ENCODE measurements around the gene SDK2.

Gene SDK2

DNA sequence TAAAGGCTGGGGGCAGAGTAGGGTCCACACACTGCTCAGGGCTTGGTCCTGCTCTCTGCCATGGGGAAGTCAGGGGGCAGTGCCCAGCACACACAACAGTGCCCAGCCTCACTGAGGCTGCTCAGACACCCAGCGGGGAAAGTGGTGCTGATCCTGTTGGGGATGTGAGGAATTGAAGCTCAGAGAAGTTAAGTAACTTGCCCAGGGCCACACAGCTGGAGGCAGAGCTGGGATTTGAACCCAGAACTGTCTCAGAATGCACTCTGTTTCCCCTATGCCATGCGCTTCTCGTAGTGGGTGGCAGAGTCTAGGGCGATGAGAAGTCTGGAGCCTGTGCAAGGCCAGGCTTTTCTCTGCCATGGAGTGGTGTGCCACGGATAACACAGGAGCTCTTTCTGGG lies 59.3 kb downstream of the SDK2 start:
- DNase-seq, result no peak

DNA sequence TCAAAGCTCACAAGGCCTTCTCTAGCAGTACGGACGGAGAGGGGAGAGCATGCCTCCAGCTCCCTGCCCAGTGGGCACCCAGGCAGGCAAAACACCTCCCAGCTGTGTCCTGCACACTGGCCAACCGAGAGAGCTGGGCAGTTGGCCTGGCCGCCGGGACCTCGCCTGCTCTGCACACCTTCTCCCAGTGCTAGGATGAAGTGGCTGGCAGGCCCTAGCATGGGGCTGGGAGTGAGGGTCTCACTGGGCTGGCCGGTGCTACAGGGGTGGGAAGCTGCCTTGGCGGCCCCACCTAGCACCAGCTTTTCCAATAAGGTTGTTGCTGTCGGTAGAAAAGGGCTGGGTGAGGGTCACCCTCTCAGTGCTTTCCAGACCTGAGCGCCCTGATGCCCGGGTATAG lies 60.2 kb downstream of the SDK2 start:
- no peak for DNase-seq

DNA sequence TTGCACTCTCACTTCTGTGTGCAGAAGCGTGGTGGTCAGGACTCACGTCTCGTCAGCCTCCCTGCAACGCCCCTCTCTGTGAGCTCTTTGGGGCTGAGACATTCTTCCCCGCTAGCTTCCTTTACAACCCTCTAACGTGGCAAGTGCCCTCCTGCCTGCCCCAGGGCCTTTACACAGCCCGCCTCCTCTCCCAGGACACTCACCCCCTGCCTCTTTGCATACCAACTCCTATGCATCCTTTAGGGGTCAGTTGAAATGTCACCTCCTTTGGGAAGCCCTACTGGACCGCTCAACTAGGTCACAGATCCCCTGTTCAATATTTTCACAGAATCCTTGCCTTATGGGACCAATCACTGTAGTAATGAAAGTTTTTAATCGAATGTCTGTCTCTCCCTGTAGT lies 61.4 kb downstream of the SDK2 start:
- DNase-seq, result no peak

DNA sequence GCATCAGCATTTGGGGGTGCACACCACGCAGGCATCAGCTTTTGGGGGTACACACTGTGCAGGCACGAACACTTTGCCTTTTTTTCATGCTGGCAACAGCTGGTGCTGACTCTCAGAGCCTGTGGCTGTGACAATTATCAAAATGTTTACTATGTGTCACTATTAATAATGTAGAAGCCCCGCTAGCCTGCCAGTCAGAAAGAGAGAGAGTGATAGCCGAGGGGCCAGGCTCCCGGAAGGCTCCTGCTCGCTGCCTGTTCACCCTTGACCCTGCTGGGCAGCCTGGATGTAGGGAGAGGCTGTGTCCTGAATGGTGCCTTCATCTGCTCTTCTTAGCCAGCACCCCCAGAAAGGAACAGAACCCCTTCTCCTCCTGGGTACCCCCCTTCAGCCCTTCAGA lies 61.9 kb downstream of the SDK2 start:
- DNase-seq, result no peak

DNA sequence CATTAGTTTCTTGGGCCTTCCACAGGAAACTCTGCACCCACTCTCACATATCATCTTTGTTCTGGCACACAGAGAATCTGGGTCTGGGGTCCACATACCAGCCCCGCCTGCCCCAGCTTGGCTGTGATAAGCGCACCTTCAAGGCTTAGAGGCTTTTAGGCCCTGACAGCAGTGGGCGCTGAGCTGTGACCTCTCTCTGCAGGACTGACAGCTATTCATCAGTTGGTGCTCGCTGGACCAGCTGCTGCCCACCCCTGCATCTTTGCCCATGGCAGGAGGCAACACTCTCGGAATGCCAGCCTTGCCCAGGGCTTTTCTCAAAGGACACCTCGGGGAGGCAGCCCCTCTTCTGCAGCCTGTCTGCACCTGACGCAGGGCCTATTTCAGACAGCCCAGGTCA lies 62.9 kb downstream of the SDK2 start:
- DNase-seq, result no peak

DNA sequence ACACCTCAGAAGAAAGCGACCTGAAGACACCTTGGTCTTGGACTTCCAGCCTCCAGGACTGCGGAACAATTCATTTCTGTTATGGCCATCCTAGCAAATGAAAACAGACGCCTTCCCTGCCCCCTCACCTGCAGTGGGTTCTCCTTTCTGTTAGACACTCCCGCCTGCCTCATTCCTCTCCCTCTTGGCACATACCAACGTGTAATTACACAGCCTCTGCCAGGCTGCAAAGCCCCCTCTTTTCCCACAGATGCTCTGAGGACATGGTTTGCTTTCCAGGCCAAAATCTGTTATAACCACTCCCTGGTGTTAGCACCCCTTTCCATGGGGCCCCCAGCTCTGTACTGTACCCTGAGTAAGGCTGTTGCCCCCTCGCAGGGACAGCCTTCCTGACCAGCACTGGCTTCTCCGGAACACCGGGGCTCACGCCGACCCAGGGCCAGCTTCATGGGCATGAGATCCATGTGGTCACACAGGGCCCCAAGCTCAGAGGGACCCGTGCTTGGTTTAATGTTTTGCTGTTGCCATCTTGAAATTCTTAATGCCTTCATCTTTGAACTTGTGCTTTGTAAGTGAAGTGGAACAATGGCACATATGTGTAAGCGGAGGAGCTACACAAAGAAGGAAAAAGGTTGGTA lies 64.1 kb downstream of the SDK2 start:
- no peak for DNase-seq

DNA sequence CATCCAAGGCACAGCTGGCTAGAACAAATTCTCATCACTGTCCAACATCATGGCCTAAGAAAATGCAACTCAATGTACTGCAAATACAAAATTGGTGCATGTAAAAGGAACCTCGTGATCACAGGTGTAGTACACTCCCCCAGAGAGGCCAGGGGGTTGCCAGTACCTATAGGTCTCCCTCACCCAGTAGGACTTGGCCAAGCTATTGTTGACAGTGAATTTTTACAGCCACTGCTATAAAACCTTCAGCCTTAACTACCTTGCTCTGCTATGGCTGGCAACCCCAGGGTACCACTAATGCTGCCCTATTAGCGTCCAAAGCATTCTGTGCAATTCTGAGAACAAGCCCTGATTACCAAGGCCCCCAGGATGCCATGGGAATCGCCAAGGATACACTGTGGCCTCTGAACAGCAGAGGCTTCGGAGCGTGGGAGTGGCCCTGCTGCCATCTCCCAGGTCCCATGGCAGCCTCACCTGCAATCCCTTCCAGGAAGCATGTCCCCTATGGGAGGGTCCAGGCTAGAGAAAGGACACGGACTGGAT lies 67.6 kb downstream of the SDK2 start:
- DNase-seq, result no peak

DNA sequence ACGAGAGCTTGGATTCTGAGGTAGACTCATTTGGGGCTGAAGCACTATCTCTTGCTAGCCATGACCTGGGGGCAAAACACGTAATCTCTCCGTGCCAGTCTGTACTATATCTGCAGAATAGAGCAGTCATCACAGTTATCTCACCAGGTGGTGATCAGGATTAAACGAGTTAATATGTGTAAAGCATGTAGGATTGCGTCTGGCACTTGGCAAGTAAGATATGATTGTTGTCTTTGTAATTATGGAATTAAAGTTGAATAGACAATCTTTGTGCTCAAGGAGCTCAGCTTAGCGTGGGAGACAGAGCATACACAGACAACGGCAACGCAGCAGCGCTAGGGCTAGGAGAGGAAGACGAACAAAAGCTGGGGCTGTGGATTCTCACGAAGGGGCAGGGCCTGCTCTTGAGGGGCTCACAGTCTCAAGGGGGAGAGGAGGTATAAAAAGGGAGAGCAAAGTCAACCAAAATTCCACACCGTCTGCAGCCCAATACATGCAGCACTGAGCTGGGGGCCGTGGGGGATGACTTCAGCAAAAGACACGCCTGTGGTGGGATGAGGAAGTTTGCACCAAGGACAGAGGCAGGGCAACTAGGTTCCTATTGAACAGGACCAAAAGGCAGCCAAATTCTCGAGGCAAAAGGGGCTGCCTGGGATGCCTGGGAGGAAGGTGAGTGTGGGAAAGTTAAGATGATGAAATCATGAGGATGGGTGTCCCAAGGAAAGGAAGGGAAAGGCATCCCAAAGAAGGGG lies 68.6 kb downstream of the SDK2 start:
- no peak for DNase-seq

DNA sequence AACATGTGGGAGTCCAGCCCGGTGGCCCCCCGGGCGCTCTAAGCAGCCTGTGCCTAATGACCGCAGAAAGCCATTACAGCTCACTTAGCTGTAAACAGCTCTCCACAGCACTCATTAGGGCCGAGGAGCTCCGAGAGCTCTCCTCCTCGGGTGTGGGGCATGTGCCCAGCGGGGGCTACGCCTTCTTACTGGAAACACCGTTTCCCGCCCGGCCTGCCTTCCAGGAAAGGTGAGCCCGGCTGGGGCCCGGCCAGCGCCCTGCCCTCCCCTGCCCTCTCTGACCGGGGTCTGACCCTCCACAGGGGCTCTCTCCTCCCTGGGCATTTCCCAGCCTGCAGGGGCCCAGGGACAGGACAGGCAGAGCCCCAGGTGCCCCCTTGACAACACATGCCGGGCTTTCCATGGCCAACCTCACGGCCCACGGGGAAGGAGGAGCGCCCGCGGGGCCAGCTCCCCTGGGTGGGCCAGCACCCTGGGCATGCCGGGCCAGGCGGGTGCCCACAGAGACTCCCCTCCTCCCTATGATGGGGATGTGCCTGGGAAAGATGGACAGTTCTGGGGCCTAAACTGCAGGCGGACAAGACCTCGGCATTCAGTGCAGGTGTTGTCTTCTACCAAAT lies 72.6 kb downstream of the SDK2 start:
- no peak for DNase-seq

DNA sequence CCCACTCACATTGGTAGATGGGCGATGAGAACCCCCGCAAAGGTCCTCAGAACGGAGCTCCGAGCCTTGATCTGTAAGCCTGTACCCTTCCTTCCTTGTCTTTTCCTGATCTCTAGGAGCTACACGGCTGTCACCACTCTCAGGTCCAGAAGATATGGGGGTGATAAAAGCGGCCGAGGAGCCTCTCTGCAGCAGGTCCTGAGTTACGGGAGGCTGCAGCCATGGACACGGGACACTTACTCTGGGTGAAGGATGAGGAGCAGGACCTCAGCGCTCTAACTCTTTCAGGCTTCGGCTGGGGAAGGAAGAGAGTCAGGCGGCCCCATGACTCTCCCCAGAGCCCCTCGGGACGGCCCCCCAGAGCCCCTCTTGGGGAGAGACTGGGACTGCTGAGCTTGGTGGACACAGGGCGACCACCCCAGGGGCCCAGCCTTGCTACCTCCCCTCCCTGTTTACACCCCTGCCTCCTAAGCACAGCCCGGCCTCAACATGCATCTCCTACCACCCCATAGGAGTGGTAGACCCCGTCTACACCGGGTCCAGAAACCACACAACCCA lies 74.4 kb downstream of the SDK2 start:
- no peak for DNase-seq

DNA sequence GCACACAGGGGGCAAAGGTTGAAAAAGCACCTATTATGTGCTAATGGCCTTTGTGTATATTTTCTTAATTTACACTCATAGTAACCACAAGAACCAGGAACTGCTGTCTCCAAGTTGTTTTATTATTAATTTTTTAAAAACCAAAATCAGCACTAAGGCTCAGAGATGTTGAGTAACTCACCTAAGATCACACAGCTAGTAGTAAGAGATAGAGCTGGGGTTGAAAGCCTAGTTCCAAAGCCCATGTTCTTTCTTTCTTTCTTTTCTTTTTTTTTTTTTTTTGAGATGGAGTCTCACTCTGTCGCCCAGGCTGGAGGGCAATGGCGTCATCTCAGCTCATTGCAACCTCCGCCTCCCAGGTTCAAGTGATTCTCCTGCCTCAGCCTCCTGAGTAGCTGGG lies 75.3 kb downstream of the SDK2 start:
- no peak for DNase-seq

DNA sequence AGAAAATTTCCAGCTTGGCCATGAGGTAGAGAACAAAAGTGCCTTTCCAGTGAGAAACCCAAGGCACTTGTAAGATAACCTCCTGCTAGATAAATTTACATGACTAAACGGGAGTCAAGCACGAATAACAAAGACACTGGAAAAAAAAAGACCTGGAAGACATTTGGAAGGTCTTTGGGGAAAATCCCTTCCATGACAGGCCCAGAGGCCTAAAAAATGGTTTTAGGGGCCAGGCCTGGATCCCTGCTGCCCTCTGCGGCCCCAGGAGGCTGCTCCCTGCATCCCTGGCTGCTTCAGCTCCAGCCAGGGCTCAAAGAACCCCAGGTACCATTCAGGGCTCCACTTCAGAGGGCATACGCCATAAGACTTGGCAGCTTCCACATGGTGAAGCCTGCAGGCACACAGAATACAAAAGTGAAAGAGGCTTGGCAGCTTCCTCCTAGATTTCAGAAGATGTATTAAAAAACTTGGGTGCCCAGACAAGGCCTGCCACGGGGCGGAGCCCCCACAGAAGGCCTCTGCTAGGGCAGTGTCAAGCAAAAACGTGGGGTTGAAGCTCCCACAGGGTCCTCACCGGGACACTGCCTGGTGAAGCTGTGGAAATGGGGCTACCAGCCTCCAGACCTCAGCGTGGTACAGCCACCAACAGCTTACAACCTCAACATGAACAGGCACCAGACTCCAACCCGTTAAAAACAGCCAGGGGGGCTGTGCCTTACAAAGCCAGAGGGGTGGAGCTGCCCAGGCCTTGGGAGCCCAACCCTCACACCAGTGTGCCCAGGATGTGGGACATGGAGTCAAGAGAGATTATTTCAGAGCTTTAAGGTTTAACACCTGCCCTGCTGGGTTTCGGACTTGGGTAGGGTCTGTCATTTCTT lies 77.1 kb downstream of the SDK2 start:
- DNase-seq, result no peak

DNA sequence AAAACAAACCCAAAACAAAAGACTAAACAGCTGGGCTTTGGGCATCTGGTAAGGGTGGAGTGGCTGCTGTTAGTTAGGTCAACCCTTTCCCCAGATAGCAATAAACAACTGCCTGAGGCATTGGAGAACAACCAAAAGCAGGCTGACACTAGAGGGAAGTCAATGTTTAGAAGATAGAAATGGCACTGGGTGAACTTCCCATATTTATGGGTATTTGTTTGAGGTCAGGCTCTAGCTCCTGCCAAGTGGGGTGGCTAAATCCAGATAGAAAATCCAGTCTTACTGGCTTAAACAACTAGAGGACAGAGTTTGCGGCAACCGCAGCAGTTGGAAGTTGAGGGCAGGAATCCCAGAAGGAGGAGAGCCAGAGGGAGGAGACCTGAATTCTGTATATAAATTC lies 79.4 kb downstream of the SDK2 start:
- DNase-seq, result no peak

DNA sequence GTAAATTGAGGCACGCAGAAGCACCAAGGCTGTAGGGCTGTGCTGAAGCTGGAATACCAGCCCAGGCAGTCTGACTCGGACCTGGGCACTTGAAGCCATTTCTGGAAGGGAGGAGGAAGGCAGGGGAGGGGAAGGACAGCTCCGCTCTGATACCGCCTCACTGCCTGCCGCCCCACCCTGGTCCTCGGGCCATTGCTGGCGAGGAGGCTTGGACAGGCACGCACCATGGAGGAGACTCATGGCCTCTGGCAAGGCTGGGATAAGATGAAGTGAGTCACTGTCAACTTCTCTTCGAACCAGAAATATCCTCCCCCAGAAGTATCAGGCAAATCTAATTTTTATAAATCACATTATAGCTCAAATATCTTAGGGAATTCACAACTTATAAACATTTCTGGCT lies 81.3 kb downstream of the SDK2 start:
- DNase-seq, result no peak

DNA sequence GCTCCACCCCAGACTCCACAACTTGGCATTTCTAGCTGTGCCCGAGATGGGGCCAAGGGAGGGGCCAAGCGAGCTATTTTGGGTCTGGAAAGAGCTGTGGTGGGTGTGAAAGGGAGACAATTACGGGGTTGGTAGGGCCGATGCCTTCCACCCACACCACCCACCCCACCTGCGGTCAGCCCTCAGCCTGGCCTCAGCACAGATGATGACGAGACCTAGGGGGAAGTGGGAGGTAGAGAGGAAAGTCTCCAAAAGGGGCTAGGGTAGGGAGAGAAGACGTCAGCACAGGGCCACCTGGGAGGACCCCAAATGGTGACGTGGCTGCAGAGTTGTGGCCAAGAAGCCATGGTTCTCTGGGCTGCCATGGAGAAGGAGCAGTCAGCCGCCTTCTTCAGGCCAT lies 83.1 kb downstream of the SDK2 start:
- DNase-seq, result no peak

DNA sequence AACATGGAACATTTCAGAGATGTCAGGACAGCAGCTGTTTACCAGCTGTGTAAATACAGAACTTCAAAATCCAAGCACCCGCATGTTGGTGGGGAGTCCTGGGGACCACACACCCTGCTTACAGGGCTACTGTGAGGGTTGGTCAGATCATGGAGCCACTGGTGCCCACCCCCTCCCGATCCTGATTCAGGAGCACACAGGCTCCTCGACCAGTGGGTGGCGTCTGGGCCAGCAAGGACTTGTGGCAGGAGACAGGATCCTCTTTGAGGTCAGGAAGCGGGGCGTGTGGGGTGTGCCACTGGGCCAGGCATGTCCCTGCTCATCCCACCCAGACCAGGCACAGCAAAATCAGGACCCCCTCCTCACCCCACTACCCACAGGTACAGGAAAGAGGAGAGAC lies 83.6 kb downstream of the SDK2 start:
- no peak for DNase-seq

DNA sequence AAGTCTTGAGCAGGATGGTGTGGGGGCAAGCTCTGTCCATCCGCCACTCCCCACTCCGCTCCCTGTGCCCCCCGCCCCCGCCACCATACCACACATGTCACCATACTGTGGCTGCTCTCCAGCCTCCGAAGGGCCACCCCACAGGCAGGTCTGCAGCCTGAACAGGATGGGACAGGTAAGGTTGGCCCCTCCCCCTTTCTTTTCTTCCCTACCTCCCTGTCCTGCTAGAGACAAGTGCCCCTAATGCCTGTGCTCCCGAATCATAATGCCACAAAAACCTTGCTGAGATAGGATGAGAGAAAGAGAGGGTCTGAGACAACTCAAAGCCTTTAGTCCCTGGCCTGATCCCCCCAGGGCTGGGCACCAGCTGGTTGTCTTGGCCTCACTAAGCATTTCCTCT lies 84.7 kb downstream of the SDK2 start:
- DNase-seq, result no peak

DNA sequence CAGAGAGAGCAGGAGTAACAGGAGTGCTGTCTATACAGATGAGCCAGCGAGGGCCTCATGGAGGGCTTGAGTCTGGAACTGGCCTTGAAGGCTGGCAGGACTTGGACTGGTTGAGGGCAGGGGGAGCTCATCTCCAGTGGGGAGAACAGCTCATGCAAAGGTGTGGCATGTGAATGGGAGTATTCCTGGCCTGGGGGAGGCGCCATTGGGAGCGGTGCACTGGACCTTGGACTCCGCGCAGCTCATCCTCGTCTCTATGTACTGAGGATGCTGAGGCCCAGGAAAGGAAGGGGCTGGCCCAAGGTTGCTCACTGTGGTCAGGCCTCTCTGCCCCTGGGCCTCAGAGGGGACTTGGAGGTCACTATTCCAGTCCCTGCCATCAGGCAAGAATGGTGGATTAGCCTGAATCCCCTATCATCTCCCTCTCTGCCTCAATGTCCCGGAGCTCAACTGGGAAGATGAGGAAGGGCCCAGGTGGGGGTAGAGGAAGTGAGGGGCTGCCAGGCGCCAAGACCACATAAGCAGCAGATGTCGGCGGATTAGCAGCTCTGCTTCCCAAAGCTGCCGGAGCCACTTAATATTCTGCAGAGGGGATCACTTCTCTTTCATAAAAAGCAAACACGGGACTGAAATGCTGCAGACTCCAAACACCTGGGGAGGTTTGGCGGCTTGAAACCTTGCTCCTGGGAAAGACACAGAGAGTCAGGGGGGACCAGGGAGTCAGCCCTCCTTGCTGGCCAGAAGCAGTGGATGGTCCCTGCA lies 88.9 kb downstream of the SDK2 start:
- DNase-seq, result no peak

DNA sequence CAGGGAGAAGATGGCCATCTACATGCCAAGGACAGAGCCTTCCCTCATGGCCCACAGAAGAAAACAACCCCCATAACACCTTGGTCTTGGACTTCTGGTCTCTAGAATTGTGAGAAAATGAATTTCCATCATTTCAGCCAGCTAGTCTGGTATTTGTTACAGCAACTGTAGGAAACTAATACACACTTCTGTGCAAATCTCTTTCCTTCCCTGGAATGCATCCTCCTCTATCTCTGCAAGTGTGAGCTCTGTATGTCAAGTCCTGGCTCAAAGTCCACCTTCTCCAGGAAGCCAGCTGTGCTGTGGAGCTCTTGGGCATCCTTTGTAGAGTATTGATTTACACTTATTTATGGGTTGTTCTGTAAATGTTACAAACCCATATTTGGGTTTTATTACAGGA lies 89.7 kb downstream of the SDK2 start:
- DNase-seq, result no peak

DNA sequence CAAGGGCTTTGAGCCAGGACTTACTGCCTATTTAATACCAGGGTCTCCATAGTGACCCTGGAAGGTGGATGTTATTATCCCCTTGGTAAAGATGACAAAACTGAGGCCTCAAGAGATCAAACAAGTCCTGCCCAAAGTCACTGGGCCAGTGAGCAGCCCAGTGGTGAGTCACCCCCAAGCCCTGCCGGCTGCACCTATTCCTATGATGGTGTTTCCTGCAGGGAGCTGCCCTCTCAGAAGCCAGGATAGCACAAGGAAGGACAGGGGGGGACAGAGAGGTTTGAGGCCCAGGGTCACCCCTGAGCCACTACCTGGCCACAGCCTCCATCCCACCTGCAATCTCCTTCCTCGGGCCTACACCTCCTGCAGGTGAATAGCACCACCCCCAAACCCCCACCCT lies 90.9 kb downstream of the SDK2 start:
- no peak for DNase-seq

DNA sequence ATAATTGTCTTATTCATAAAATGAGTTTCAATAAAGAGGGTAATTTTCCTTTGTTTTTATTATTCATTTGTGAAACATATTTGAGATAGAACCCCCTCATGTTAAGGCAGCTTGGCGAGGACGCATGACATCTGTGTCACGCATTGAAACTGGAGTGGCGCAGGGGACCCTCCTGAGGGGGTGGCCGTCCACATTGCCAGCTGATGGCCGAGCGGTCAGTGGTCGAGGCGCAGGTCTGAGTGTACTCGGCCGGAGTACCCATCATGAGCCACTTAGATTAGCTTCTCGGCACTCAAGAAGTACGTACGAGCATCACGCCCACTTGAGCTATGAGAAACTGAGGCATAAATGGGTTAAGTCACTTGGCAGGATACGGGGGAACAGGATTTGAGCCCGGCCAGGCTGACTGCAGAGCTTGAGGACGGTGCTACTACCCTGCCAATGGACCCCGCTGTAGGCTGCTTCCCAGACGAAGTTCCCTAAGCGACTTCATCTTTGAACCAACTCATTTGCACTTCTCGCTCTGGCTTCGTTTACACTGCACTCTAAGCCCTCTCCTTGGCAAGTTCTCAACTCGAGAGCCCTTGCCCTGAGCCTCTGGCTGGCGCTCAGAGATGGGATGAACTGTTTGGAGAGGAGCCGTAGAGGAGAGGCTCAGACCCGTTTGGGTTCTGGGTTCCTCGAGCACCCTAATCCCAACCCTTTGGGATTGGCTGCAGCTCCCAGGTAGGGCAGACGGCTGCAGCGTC lies 91.8 kb downstream of the SDK2 start:
- no peak for DNase-seq

All from stimulated activated CD4-positive, alpha-beta T cell treated with anti-CD3 and anti-CD28 coated beads, Interleukin-12 subunit alpha, Interleukin-12 subunit beta, amount 100 ng/mL, for 4 hours (primary cell).